Stomach (tissue), 19 donors: ENCODE measurements around the gene RPS6KA4. TPM values are rescaled to one million over a fixed set of nuclear protein-coding genes. Genes with fewer than 3 reads are reported as not detected.

Experiments
- DNase-seq, 2 donors: peaks; one replicate each; pipeline versions ENCODE4 v3.0.0 to v3.0.0-alpha.2; 2013 to 2019
- H3K27ac ChIP-seq, 5 donors: fragments of 200-600 bp in 4 of 5; sonication (generic) in 4 of 5; one replicate each; pipeline ENCODE4 v1.5.1; 2013 to 2019; ENCODE audit warnings: mild to moderate bottlenecking in 1 of 5, moderate library complexity in 1 of 5
- H3K27me3 ChIP-seq, 3 donors: fragments of 200-600 bp; sonication (generic); one replicate each; pipeline ENCODE4 v1.5.1; 2017 to 2019; ENCODE audit warnings: mixed run types in 1 of 3
- H3K36me3 ChIP-seq, 4 donors: fragments of 200-600 bp; sonication (generic); 1 replicate in 3 of 4; 2 replicates in 1 of 4; pipeline ENCODE4 v1.5.1; 2016 to 2019
- H3K4me1 ChIP-seq, 4 donors: fragments of 200-600 bp; sonication (generic); one replicate each; pipeline ENCODE4 v1.5.1; 2016 to 2019
- H3K4me3 ChIP-seq, 4 donors: fragments of 200-600 bp; sonication (generic) in 3 of 4; one replicate each; pipeline ENCODE4 v1.5.1; 2016 to 2019; ENCODE audit warnings: mild to moderate bottlenecking in 1 of 4
- H3K9me3 ChIP-seq, 4 donors: fragments of 200-600 bp; sonication (generic); one replicate each; pipeline ENCODE4 v1.5.1; 2016 to 2019
- CTCF ChIP-seq, 7 experiments: fragments of 450-650 bp in 4 of 7; fragments of 200-600 bp in 3 of 7; sonication (generic) in 3 of 7; IDR thresholded peaks; one replicate each; pipeline ENCODE4 v1.5.1; 2016 to 2019; ENCODE audit warnings: antibody characterized with exemption in 7 of 7, control low read depth in 2 of 7, mild to moderate bottlenecking in 1 of 7
- EP300 ChIP-seq: sonication (generic); formaldehyde crosslinking; IDR thresholded peaks from one replicate; pipeline ENCODE4 v1.6.1; 2017; ENCODE audit warnings: antibody characterized with exemption
- POLR2A ChIP-seq, 4 donors: fragments of 450-650 bp; IDR thresholded peaks; one replicate each; pipeline ENCODE4 v1.6.1; 2016; ENCODE audit warnings: antibody characterized with exemption in 4 of 4, control low read depth in 2 of 4, mild to moderate bottlenecking in 1 of 4, moderate library complexity in 1 of 4
- POLR2AphosphoS5 ChIP-seq, 3 donors: sonication (generic); formaldehyde crosslinking; IDR thresholded peaks; one replicate each; pipeline ENCODE4 v1.6.1; 2016; ENCODE audit warnings: antibody characterized with exemption in 3 of 3
- WGBS, 5 donors: extraction: QIAGEN DNeasy Blood & Tissue Kit in 3 of 5; methylation state at CpG; one replicate each; pipeline versions ENCODE4 v1.1.5 to v1.1.7; 2013 to 2018; 5-methylcytosine and 5-hydroxymethylcytosine counted together
- intact Hi-C: fragments of 100-400 bp; cut with DNase I; formaldehyde crosslinking; loops from one replicate; pipeline ENCODE4 v1.15.1; 2023; ENCODE audit warnings: low total_unique reads
- long read RNA-seq, 10 donors: transcript quantifications; one replicate each; lab custom pipeline, GENCODE V29; 2026
- polyA plus RNA-seq, 3 donors: library from polyadenylated mRNA; stranded (reverse); fragments of 200-250 nt; gene quantifications; one replicate each; pipeline ENCODE4 v1.2.3, GENCODE V29; 2013
- total RNA-seq, 5 donors: library from RNA; depleted of rRNA; stranded (reverse); fragments of >200 nt; gene quantifications; one replicate each; pipeline versions ENCODE4 v1.1.0 to v1.2.3, GENCODE V29; 2014 to 2016
- donor health status: healthy with polysubstance abuse.
- donor health status: Bipolar disorder and iron deficiency.
- donor health status: healthy.

RPS6KA4 gene
- total RNA-seq (100 to 1,000 TPM in 1 of 5 donors, 10 to 100 TPM in 4; 15.4 to 103 (median 81.1) TPM), polyA plus RNA-seq (10 to 100 TPM; 18.5 to 22.8 (median 20.2) TPM)
- long read RNA-seq, donor 1, partial matches to known transcripts: 0 of 1 reads
- long read RNA-seq, donor 1, other reads (novel, unspliced or antisense): 0 of 1 reads
- long read RNA-seq, donor 2, partial matches to known transcripts: 0 of 3 reads
- long read RNA-seq, donor 2, other reads (novel, unspliced or antisense): 0 of 3 reads
- long read RNA-seq, donor 3, partial matches to known transcripts: 0 of 3 reads
- long read RNA-seq, donor 3, other reads (novel, unspliced or antisense): 0 of 3 reads
- long read RNA-seq, donor 4: 0 reads
- long read RNA-seq, donor 5, partial matches to known transcripts: 0 of 1 reads
- long read RNA-seq, donor 5, other reads (novel, unspliced or antisense): 0 of 1 reads
- long read RNA-seq, donor 6, partial matches to known transcripts: 0 of 2 reads
- long read RNA-seq, donor 6, other reads (novel, unspliced or antisense): 0 of 2 reads
- long read RNA-seq, donor 7, transcript RPS6KA4-201 (17 exons, 3,119 nt): major isoform, 6 of 7 reads
- long read RNA-seq, donor 7, partial matches to known transcripts: 0 of 7 reads
- long read RNA-seq, donor 7, other reads (novel, unspliced or antisense): 0 of 7 reads
- long read RNA-seq, donor 8, transcript RPS6KA4-201 (17 exons, 3,119 nt): major isoform, 6 of 7 reads
- long read RNA-seq, donor 8, partial matches to known transcripts: 0 of 7 reads
- long read RNA-seq, donor 8, other reads (novel, unspliced or antisense): 0 of 7 reads
- long read RNA-seq, donor 9: 0 reads
- long read RNA-seq, donor 10, partial matches to known transcripts: 0 of 2 reads
- long read RNA-seq, donor 10, other reads (novel, unspliced or antisense): 0 of 2 reads

- H3K27ac ChIP-seq: peak within 1 kb of the TSS; percentile 87 to 94 (median 91)
- TF ChIP-seq POLR2A (IDR thresholded peaks at IDR 0.05): no peak
- peak in 2 of 3 donors; percentile 32 to 38 for TF ChIP-seq POLR2AphosphoS5 (IDR thresholded peaks at IDR 0.05)
- H3K4me3 ChIP-seq: peak within 1 kb of the TSS; percentile 77 to 95 (median 88)
- H3K27me3 ChIP-seq: no peaks in the 10 kb centered on the region
- 0 to 1% (median 0%) methylated on average over 19 to 69 of the region's 70 CpGs for WGBS, 5 donors
- no peaks in the 10 kb centered on the region for H3K9me3 ChIP-seq
- intact Hi-C loops: no loop called here
- H3K36me3 ChIP-seq: peaks cover 33 to 39% (median 38%) of the 10 kb centered on the region in 4 donors
- H3K4me1 ChIP-seq: peaks cover 40 to 67% (median 51%) of the 10 kb centered on the region in 4 donors
- DNase-seq: peak; percentile 74 to 93
These were observed at the start of gene RPS6KA4 for GRCh38 chr11:64358907-64359711. Gene RPS6KA4, plus strand, starts transcription at chr11:64359162. Its CDS starts 74 bp downstream, at chr11:64359236.

GRCh38 chr11:64312947-64313346 is 46.0 kb upstream of the RPS6KA4 start:
- DNase-seq: no peak
- Histone ChIP-seq H3K27me3 (no peaks in the 10 kb centered on the region), H3K4me3 (no peak overlapping the region), H3K4me1 (peaks cover 7 to 47% (median 28%) of the 10 kb centered on the region in 4 donors), H3K27ac (peak overlapping the region in 4 of 5 donors; percentile 34 to 80 (median 68)), H3K36me3 (peaks cover 23 to 46% (median 36%) of the 10 kb centered on the region in 4 donors), H3K9me3 (no peaks in the 10 kb centered on the region)
- 82 to 94% (median 88%) methylated on average over 10 of the region's 10 CpGs for WGBS, 5 donors
- intact Hi-C loops: no loop called here
- no peak for TF ChIP-seq CTCF (IDR thresholded peaks at IDR 0.05)
- TF ChIP-seq POLR2A (IDR thresholded peaks at IDR 0.05): no peak
- no peak for TF ChIP-seq POLR2AphosphoS5 (IDR thresholded peaks at IDR 0.05)
- TF ChIP-seq EP300: no peak

- Histone ChIP-seq H3K27ac (peak overlapping the region; percentile 23 to 80 (median 65)), H3K4me3 (peak overlapping the region in 1 of 4 donors; percentile 16), H3K27me3 (no peaks in the 10 kb centered on the region), H3K9me3 (no peaks in the 10 kb centered on the region), H3K36me3 (peaks cover 23 to 43% (median 36%) of the 10 kb centered on the region in 4 donors), H3K4me1 (peaks cover 8 to 49% (median 31%) of the 10 kb centered on the region in 4 donors)
- TF ChIP-seq POLR2A (IDR thresholded peaks at IDR 0.05): no peak
- TF ChIP-seq CTCF (IDR thresholded peaks at IDR 0.05): no peak
- TF ChIP-seq POLR2AphosphoS5 (IDR thresholded peaks at IDR 0.05): no peak
- no peak for TF ChIP-seq EP300
- intact Hi-C loops: no loop called here
- WGBS, 5 donors: 66 to 77% (median 74%) methylated on average over 13 to 18 of the region's 18 CpGs
- DNase-seq: peak in 1 of 2 donors; percentile 34
These were observed 45.3 kb upstream of the RPS6KA4 start for GRCh38 chr11:64313491-64314145.

- H3K4me3 ChIP-seq: peak overlapping the region in 1 of 4 donors; percentile 16
- H3K4me1 ChIP-seq: peaks cover 15 to 55% (median 37%) of the 10 kb centered on the region in 4 donors
- TF ChIP-seq EP300 (no peak), CTCF (IDR thresholded peaks at IDR 0.05) (no peak), POLR2AphosphoS5 (IDR thresholded peaks at IDR 0.05) (no peak)
- H3K9me3 ChIP-seq: no peaks in the 10 kb centered on the region
- peak overlapping the region; percentile 23 to 80 (median 65) for H3K27ac ChIP-seq
- H3K27me3 ChIP-seq: no peaks in the 10 kb centered on the region
- DNase-seq: no peak
- WGBS, 5 donors: 70 to 87% (median 80%) methylated on average over 10 to 19 of the region's 19 CpGs
- H3K36me3 ChIP-seq: peaks cover 23 to 42% (median 35%) of the 10 kb centered on the region in 4 donors
- intact Hi-C loops: no loop called here
These were observed 44.7 kb upstream of the RPS6KA4 start for GRCh38 chr11:64314146-64314804.
